Left ventricle myocardium superior (tissue), 1 donor: ENCODE data around the gene TPO. TPM values are rescaled to one million over a fixed set of nuclear protein-coding genes. Genes with fewer than 3 reads are reported as not detected.

ENCODE experiments used
- ATAC-seq: fragments of 200-7000 bp; cut with Tn5 transposase; one replicate; pipeline ENCODE4 v1.9.1; 2020; ENCODE audit warnings: mild to moderate bottlenecking, moderate library complexity
- DNase-seq: peaks from one replicate; pipeline ENCODE4 v3.0.0-alpha.2; 2020
- intact Hi-C: fragments of 100-400 bp; cut with micrococcal nuclease; formaldehyde crosslinking; loops from one replicate; pipeline ENCODE4 v1.11.0; 2022
- total RNA-seq: library from RNA; stranded (reverse); fragmentation: NEBNext Ultra II Directional; extraction: Animal tissue kit (Norgen Biotek cat#: 25700); gene quantifications from one replicate; pipeline ENCODE4 v1.2.1, GENCODE V29; 2021
- donor health status: DM: no; HTN: yes; CAD: no; lungs with severe emphysema.

The TPO gene
- total RNA-seq, 1 donor from 2014 or later = 10.0 TPM

- ATAC-seq = no peak
- intact Hi-C loops = no loop called here
- DNase-seq = no peak
Measured at GRCh38 chr2:1495676-1496358, 82.6 kb downstream of the TPO start.

GRCh38 chr2:1496359-1496821 is 83.1 kb downstream of the TPO start:
- ATAC-seq (no peak), DNase-seq (no peak)
- intact Hi-C loops = no loop called here

GRCh38 chr2:1497122-1497611 is 83.9 kb downstream of the TPO start:
- intact Hi-C loops = no loop called here
- DNase-seq (no peak), ATAC-seq (no peak)

- DNase-seq (no peak), ATAC-seq (no peak)
- intact Hi-C loops = no loop called here
Measured at GRCh38 chr2:1498176-1498575, 84.9 kb downstream of the TPO start.

GRCh38 chr2:1499033-1499795 is 86.0 kb downstream of the TPO start:
- DNase-seq = no peak
- intact Hi-C loops = no loop called here
- ATAC-seq = no peak

GRCh38 chr2:1501038-1501851 is 88.0 kb downstream of the TPO start:
- intact Hi-C loops = no loop called here
- ATAC-seq (no peak), DNase-seq (no peak)

- intact Hi-C loops = no loop called here
- ATAC-seq (no peak), DNase-seq (no peak)
Measured at GRCh38 chr2:1501991-1502390, 88.7 kb downstream of the TPO start.

- ATAC-seq = no peak
- no peak for DNase-seq
- intact Hi-C loops = no loop called here
Measured at GRCh38 chr2:1502891-1503304, 89.6 kb downstream of the TPO start.

- no peak for DNase-seq
- no peak for ATAC-seq
- intact Hi-C loops = no loop called here
Measured at GRCh38 chr2:1503471-1504310, 90.4 kb downstream of the TPO start.

- intact Hi-C loops = no loop called here
- ATAC-seq = no peak
- no peak for DNase-seq
Measured at GRCh38 chr2:1504311-1504750, 91.1 kb downstream of the TPO start.

GRCh38 chr2:1505031-1505441 is 91.8 kb downstream of the TPO start:
- intact Hi-C loops = no loop called here
- no peak for ATAC-seq
- no peak for DNase-seq

- no peak for DNase-seq
- intact Hi-C loops = no loop called here
Measured at GRCh38 chr2:1509271-1510065, 96.2 kb downstream of the TPO start.

GRCh38 chr2:1510176-1510575 is 96.9 kb downstream of the TPO start:
- intact Hi-C loops = no loop called here
- DNase-seq = no peak
- ATAC-seq = peak; percentile 31

More at GRCh38 chr2:1509271-1510065, 96.2 kb downstream of the TPO start:
- ATAC-seq = peak; percentile 85

- intact Hi-C loops = no loop called here
- DNase-seq (no peak), ATAC-seq (no peak)
Measured at GRCh38 chr2:1511455-1511854, 98.2 kb downstream of the TPO start.

- ATAC-seq (no peak), DNase-seq (no peak)
- intact Hi-C loops = no loop called here
Measured at GRCh38 chr2:1512321-1513289, 99.3 kb downstream of the TPO start.

- no peak for DNase-seq
- no peak for ATAC-seq
- intact Hi-C loops = no loop called here
Measured at GRCh38 chr2:1514391-1515072, 101.3 kb downstream of the TPO start.
